ENCODE results near the gene FRMPD2.
"Not testable (repeated sequence)": the region's sequence is repeated elsewhere in the genome, so short reads cannot be mapped to it uniquely, and the experiment has no call there.

The FRMPD2 gene

GRCh38 chr10:48128954-48129353 is 145.5 kb downstream of the FRMPD2 start:
- not testable (repeated sequence) for DNase-seq (ENCODE audit: low read depth in 2 of 2)

- DNase-seq (ENCODE audit: low read depth in 2 of 2), result not testable (repeated sequence)
These were observed 148.2 kb downstream of the FRMPD2 start for GRCh38 chr10:48126251-48126650.

GRCh38 chr10:48125631-48126030 is 148.9 kb downstream of the FRMPD2 start:
- not testable (repeated sequence) for DNase-seq (ENCODE audit: low read depth in 2 of 2)

GRCh38 chr10:48122618-48123017 is 151.9 kb downstream of the FRMPD2 start:
- DNase-seq (ENCODE audit: low read depth in 2 of 2), result not testable (repeated sequence)

GRCh38 chr10:48110277-48110676 is 164.2 kb downstream of the FRMPD2 start:
- not testable (repeated sequence) for DNase-seq (ENCODE audit: low read depth in 2 of 2)

Data from stimulated activated CD8-positive, alpha-beta memory T cell treated with anti-CD3 and anti-CD28 coated beads, Interleukin-15, amount 100 ng/mL, for 4 hours (primary cell).